Lower lobe of right lung (tissue), 2 donors: ENCODE results near the gene KLF13. TPM values are rescaled to one million over a fixed set of nuclear protein-coding genes. Genes with fewer than 3 reads are reported as not detected.

Experiments used
- ATAC-seq, 2 donors: fragments of 200-7000 bp; cut with Tn5 transposase; one replicate each; pipeline ENCODE4 v1.9.1; 2020 to 2022; ENCODE audit warnings: mild to moderate bottlenecking in 2 of 2, moderate library complexity in 2 of 2
- DNase-seq: peaks from one replicate; pipeline ENCODE4 v3.0.0-alpha.2; 2020
- H3K27ac ChIP-seq: fragments of 200-600 bp; one replicate; pipeline ENCODE4 v1.8.0; 2022
- H3K27me3 ChIP-seq: fragments of 200-600 bp; one replicate; pipeline ENCODE4 v1.8.0; 2022; ENCODE audit warnings: low read depth
- H3K36me3 ChIP-seq: fragments of 200-600 bp; one replicate; pipeline ENCODE4 v1.8.0; 2022; ENCODE audit warnings: mild to moderate bottlenecking
- H3K4me1 ChIP-seq: fragments of 200-600 bp; one replicate; pipeline ENCODE4 v1.8.0; 2022
- H3K4me3 ChIP-seq: fragments of 200-600 bp; one replicate; pipeline ENCODE4 v1.8.0; 2022; ENCODE audit warnings: mild to moderate bottlenecking
- H3K9me3 ChIP-seq: fragments of 200-600 bp; one replicate; pipeline ENCODE4 v1.8.0; 2022
- CTCF ChIP-seq: fragments of 200-600 bp; IDR thresholded peaks from one replicate; pipeline ENCODE4 v1.8.0; 2022; ENCODE audit warnings: antibody characterized with exemption, mild to moderate bottlenecking
- intact Hi-C: fragments of 100-400 bp; cut with DNase I; formaldehyde crosslinking; loops from one replicate; pipeline ENCODE4 v1.11.0; 2022
- total RNA-seq: library from RNA; stranded (reverse); fragmentation: NEBNext Ultra II Directional; extraction: Animal tissue kit (Norgen Biotek cat#: 25700); gene quantifications from one replicate; pipeline ENCODE4 v1.2.1, GENCODE V29; 2021
- donor health status: DM: no; HTN: yes; CAD: no; lungs with severe emphysema.

The KLF13 gene
- total RNA-seq, 1 donor from 2014 or later = 178 TPM

GRCh38 chr15:31338318-31338878 is 11.8 kb downstream of the KLF13 start:
- peak overlapping the region; percentile 24 for H3K4me3 ChIP-seq
- no peaks in the 10 kb centered on the region for H3K27me3 ChIP-seq

GRCh38 chr15:31338879-31339557 is 12.4 kb downstream of the KLF13 start:
- peak; percentile 73 to 77 for ATAC-seq
- TF ChIP-seq CTCF = no peak
- Histone ChIP-seq H3K36me3 (peaks cover 4% of the 10 kb centered on the region), H3K4me3 (peak overlapping the region; percentile 24), H3K9me3 (no peaks in the 10 kb centered on the region), H3K4me1 (peaks cover 100% of the 10 kb centered on the region), H3K27me3 (no peaks in the 10 kb centered on the region), H3K27ac (peak overlapping the region; percentile 88)
- peak; percentile 87 for DNase-seq
- intact Hi-C loops = no loop called here

More at GRCh38 chr15:31338318-31338878, 11.8 kb downstream of the KLF13 start:
- intact Hi-C loops = no loop called here
- H3K27ac ChIP-seq = peak overlapping the region; percentile 88
- H3K4me1 ChIP-seq = peaks cover 100% of the 10 kb centered on the region
- TF ChIP-seq CTCF = no peak
- DNase-seq = peak; percentile 67
- H3K9me3 ChIP-seq = no peaks in the 10 kb centered on the region
- peak; percentile 6 to 27 for ATAC-seq
- H3K36me3 ChIP-seq = peaks cover 4% of the 10 kb centered on the region

- no peak for DNase-seq
- no peak for TF ChIP-seq CTCF
- no peaks in the 10 kb centered on the region for H3K9me3 ChIP-seq
- peak overlapping the region; percentile 88 for H3K27ac ChIP-seq
- H3K27me3 ChIP-seq = no peaks in the 10 kb centered on the region
- no peak overlapping the region for H3K4me3 ChIP-seq
- ATAC-seq = no peak
- peaks cover 100% of the 10 kb centered on the region for H3K4me1 ChIP-seq
- intact Hi-C loops = no loop called here
- H3K36me3 ChIP-seq = peaks cover 4% of the 10 kb centered on the region
These were observed 12.9 kb downstream of the KLF13 start for GRCh38 chr15:31339558-31339895.

- intact Hi-C loops = no loop called here
- DNase-seq = no peak
- Histone ChIP-seq H3K27me3 (no peaks in the 10 kb centered on the region), H3K27ac (peak overlapping the region; percentile 88), H3K36me3 (peaks cover 4% of the 10 kb centered on the region), H3K4me3 (no peak overlapping the region), H3K4me1 (peaks cover 100% of the 10 kb centered on the region), H3K9me3 (no peaks in the 10 kb centered on the region)
- no peak for TF ChIP-seq CTCF
- ATAC-seq = no peak
These were observed 13.4 kb downstream of the KLF13 start for GRCh38 chr15:31340047-31340446.

- no peak for DNase-seq
- no peak for ATAC-seq
- Histone ChIP-seq H3K27ac (peak overlapping the region; percentile 88), H3K36me3 (peaks cover 4% of the 10 kb centered on the region), H3K27me3 (no peaks in the 10 kb centered on the region), H3K4me1 (peaks cover 100% of the 10 kb centered on the region), H3K4me3 (no peak overlapping the region), H3K9me3 (no peaks in the 10 kb centered on the region)
- no peak for TF ChIP-seq CTCF
- intact Hi-C loops = no loop called here
These were observed 14.0 kb downstream of the KLF13 start for GRCh38 chr15:31340592-31340991.
